HUES48 (cell line): ENCODE measurements around the gene TAF9B.

Experiments
- H3K27ac ChIP-seq: one replicate; pipeline ENCODE4 v1.7.0; 2013; ENCODE audit warnings: low read depth, low read length, inconsistent platforms
- H3K27me3 ChIP-seq: 2 replicates; pipeline ENCODE4 v1.6.1; 2013; ENCODE audit warnings: mild to moderate bottlenecking, low read length; ENCODE audit not compliant: control insufficient read depth, insufficient read depth
- H3K36me3 ChIP-seq: 2 replicates; pipeline ENCODE4 v1.6.1; 2013; ENCODE audit warnings: low read length; ENCODE audit not compliant: control insufficient read depth, insufficient read depth
- H3K4me1 ChIP-seq: 2 replicates; pipeline ENCODE4 v1.6.1; 2013; ENCODE audit warnings: mild to moderate bottlenecking, low read length; ENCODE audit not compliant: control insufficient read depth, insufficient read depth
- H3K4me3 ChIP-seq: 2 replicates; pipeline ENCODE4 v1.5.1; 2013; ENCODE audit warnings: mild to moderate bottlenecking, low read depth, low read length
- H3K9ac ChIP-seq: 2 replicates; pipeline ENCODE4 v1.6.1; 2013; ENCODE audit warnings: mild to moderate bottlenecking, low read depth, low read length, moderate library complexity
- H3K9me3 ChIP-seq: 2 replicates; pipeline ENCODE4 v1.6.1; 2013; ENCODE audit warnings: low read length; ENCODE audit not compliant: control insufficient read depth, insufficient read depth

Gene TAF9B

DNA sequence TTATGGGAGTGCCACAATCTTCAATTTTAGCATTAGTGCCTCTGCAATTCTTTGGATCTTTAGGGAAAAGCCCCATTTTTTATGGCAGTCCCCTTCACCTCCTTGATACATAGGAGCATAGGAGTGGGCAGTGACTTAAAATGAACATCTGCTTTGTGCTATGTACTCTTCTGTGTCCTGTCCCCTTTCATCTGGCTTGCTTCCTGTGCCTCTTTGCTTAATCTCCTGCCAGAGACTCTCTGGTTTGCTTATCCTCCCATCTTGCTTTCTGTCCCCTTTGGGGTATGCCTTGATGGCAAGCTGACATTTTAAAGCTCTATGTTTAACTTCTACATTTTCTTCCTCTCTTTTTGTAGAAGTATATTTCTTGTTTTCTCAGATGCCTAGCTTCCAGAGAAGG, 23.1 kb downstream of the TAF9B start:
- no peak overlapping the region for H3K9ac ChIP-seq
- H3K4me1 ChIP-seq: no peaks in the 10 kb centered on the region
- peaks cover 48% of the 10 kb centered on the region for H3K9me3 ChIP-seq
- no peak overlapping the region for H3K27ac ChIP-seq
- H3K36me3 ChIP-seq: peaks cover 100% of the 10 kb centered on the region
- H3K27me3 ChIP-seq: no peaks in the 10 kb centered on the region
- no peak overlapping the region for H3K4me3 ChIP-seq

- H3K9ac ChIP-seq: no peak overlapping the region
- H3K27me3 ChIP-seq: no peaks in the 10 kb centered on the region
- no peak overlapping the region for H3K27ac ChIP-seq
- 0 out of 2 replicates have a peak, but pooled peaks cover 3% of the 10 kb centered on the region for H3K4me1 ChIP-seq
- H3K4me3 ChIP-seq: no peak overlapping the region
- peaks cover 44% of the 10 kb centered on the region for H3K9me3 ChIP-seq
- peaks cover 78% of the 10 kb centered on the region for H3K36me3 ChIP-seq
These were observed 28.1 kb downstream of the TAF9B start for GRCh38 chrX:78111140-78111931.

- Histone ChIP-seq H3K4me3 (no peak overlapping the region), H3K36me3 (peaks cover 70% of the 10 kb centered on the region), H3K27me3 (no peaks in the 10 kb centered on the region), H3K9ac (no peak overlapping the region), H3K9me3 (peaks cover 39% of the 10 kb centered on the region), H3K27ac (no peak overlapping the region), H3K4me1 (0 out of 2 replicates have a peak, but pooled peaks cover 13% of the 10 kb centered on the region)
These were observed 30.0 kb downstream of the TAF9B start for GRCh38 chrX:78109458-78109857.

GRCh38 chrX:78106651-78106986, 32.8 kb downstream of the TAF9B start:
- Histone ChIP-seq H3K9me3 (peaks cover 19% of the 10 kb centered on the region), H3K27me3 (no peaks in the 10 kb centered on the region), H3K4me3 (peak overlapping the region; percentile 93; the same call in 1 of the 2 replicates), H3K9ac (no peak overlapping the region), H3K27ac (no peak overlapping the region), H3K36me3 (peaks cover 41% of the 10 kb centered on the region), H3K4me1 (0 out of 2 replicates have a peak, but pooled peaks cover 13% of the 10 kb centered on the region)

- H3K27ac ChIP-seq: no peak overlapping the region
- no peak overlapping the region for H3K9ac ChIP-seq
- 0 out of 2 replicates have a peak, but pooled peaks cover 13% of the 10 kb centered on the region for H3K4me1 ChIP-seq
- no peaks in the 10 kb centered on the region for H3K27me3 ChIP-seq
- H3K36me3 ChIP-seq: peaks cover 36% of the 10 kb centered on the region
- H3K9me3 ChIP-seq: peaks cover 16% of the 10 kb centered on the region
- H3K4me3 ChIP-seq: peak overlapping the region; percentile 93
These were observed 33.4 kb downstream of the TAF9B start for GRCh38 chrX:78105944-78106650.

DNA sequence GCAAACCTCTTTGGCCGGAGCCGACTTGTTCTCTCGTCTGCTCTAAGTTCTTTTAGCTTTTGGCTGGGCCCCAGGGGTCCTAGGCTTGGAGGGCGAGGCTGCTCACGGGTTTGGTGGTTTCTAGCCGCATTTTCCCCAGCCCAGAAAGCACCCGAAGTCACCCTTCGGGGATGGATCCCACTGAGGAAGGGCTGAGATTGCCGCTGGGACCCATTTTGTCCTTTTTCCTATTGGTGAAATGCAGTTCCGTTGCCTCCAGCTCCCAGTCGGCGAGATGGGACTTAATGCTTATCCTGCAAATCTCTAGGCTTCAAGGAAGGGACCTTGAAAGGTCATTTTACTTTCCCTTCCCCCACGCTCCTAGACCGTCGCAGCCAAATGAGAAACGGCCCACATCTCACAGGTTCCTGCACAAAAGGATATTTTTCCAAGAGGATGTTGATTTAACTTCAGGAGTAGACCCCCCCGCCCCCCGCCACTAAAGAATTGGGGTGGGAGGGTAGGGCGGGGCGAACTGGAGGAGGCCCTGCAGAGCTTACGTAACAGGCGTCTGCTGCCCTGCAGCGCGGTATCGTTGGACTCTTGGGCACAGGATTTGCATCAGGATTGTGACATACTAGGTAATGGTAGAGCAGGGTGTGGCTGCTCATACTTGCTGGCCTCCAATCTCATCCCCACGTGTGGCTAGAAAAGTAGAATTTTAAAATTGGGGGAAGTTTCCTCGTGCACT, 34.8 kb downstream of the TAF9B start:
- H3K27ac ChIP-seq: peak overlapping the region; percentile 91
- H3K9me3 ChIP-seq: peaks cover 16% of the 10 kb centered on the region
- H3K4me1 ChIP-seq: 0 out of 2 replicates have a peak, but pooled peaks cover 13% of the 10 kb centered on the region
- H3K27me3 ChIP-seq: no peaks in the 10 kb centered on the region
- peak overlapping the region; percentile 93 for H3K4me3 ChIP-seq
- peaks cover 23% of the 10 kb centered on the region for H3K36me3 ChIP-seq
- peak overlapping the region; percentile 70 for H3K9ac ChIP-seq

DNA sequence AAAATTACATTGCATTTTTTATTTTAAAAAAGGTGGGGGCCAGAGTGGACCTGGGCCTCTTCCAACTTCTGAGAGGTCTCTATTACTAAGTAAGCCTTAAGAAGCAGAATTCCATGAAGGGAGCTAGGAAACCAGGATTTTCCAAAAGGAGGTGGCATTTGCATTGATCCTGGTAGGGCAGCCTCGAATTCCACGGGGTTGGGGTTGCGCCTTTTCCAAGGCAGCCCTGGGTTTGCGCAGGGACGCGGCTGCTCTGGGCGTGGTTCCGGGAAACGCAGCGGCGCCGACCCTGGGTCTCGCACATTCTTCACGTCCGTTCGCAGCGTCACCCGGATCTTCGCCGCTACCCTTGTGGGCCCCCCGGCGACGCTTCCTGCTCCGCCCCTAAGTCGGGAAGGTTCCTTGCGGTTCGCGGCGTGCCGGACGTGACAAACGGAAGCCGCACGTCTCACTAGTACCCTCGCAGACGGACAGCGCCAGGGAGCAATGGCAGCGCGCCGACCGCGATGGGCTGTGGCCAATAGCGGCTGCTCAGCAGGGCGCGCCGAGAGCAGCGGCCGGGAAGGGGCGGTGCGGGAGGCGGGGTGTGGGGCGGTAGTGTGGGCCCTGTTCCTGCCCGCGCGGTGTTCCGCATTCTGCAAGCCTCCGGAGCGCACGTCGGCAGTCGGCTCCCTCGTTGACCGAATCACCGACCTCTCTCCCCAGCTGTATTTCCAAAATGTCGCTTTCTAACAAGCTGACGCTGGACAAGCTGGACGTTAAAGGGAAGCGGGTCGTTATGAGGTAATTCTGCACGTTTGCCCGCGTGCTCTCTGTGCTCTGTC, 35.6 kb downstream of the TAF9B start, which contains the start of gene PGK1:
TSS of gene PGK1 (plus strand) at position 626 of the 824 bp plus-strand sequence. CDS start at position 719, 93 bp downstream.
- H3K4me3 ChIP-seq: peak within 1 kb of the TSS; percentile 93
- 0 out of 2 replicates have a peak, but pooled peaks cover 13% of the 10 kb centered on the region for H3K4me1 ChIP-seq
- H3K9ac ChIP-seq: peak within 1 kb of the TSS; percentile 70
- no peaks in the 10 kb centered on the region for H3K27me3 ChIP-seq
- H3K36me3 ChIP-seq: peaks cover 22% of the 10 kb centered on the region
- H3K9me3 ChIP-seq: peaks cover 16% of the 10 kb centered on the region
- H3K27ac ChIP-seq: peak within 1 kb of the TSS; percentile 91

GRCh38 chrX:78103001-78103622, 36.3 kb downstream of the TAF9B start:
- Histone ChIP-seq H3K36me3 (peaks cover 22% of the 10 kb centered on the region), H3K27ac (peak overlapping the region; percentile 91), H3K4me3 (peak overlapping the region; percentile 93), H3K27me3 (no peaks in the 10 kb centered on the region), H3K4me1 (0 out of 2 replicates have a peak, but pooled peaks cover 13% of the 10 kb centered on the region), H3K9me3 (peaks cover 14% of the 10 kb centered on the region), H3K9ac (no peak overlapping the region)

DNA sequence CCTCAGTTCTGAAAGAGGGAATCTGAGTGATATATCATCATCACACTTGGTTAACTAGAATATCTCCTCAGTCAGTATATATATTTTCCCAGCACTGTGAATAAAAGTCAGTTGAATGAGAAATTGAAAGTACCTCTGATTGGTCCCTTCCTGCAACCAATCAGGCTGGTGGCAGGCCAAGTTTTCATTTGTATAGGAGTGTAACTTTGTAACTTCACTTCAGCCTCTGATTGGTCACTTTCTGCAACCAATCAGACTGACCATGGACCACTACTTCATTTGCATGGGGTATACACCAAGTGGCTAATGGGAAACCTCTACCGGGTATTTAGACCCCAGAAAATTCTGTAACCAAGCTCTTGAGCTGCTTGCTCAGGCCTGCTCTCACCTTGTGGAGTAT, 37.4 kb downstream of the TAF9B start:
- no peak overlapping the region for H3K27ac ChIP-seq
- H3K36me3 ChIP-seq: peaks cover 18% of the 10 kb centered on the region
- no peak overlapping the region for H3K4me3 ChIP-seq
- peaks cover 9% of the 10 kb centered on the region for H3K9me3 ChIP-seq
- H3K9ac ChIP-seq: no peak overlapping the region
- 0 out of 2 replicates have a peak, but pooled peaks cover 13% of the 10 kb centered on the region for H3K4me1 ChIP-seq
- H3K27me3 ChIP-seq: no peaks in the 10 kb centered on the region

GRCh38 chrX:78098108-78098507, 41.3 kb downstream of the TAF9B start:
- no peak overlapping the region for H3K4me3 ChIP-seq
- H3K9me3 ChIP-seq: peaks cover 16% of the 10 kb centered on the region
- no peak overlapping the region for H3K9ac ChIP-seq
- no peaks in the 10 kb centered on the region for H3K36me3 ChIP-seq
- H3K4me1 ChIP-seq: no peaks in the 10 kb centered on the region
- H3K27me3 ChIP-seq: no peaks in the 10 kb centered on the region
- no peak overlapping the region for H3K27ac ChIP-seq
